ENCODE measurements around the gene ELSPBP1.

The ELSPBP1 gene

GRCh38 chr19:48023518-48023917 is 29.1 kb downstream of the ELSPBP1 start:
- ATAC-seq: no peak
- no peaks in the 10 kb centered on the region for H3K36me3 Mint-ChIP-seq
- no peak overlapping the region for H3K4me3 Mint-ChIP-seq
- no peak overlapping the region for H3K27ac Mint-ChIP-seq
- H3K4me1 Mint-ChIP-seq: no peaks in the 10 kb centered on the region
- peaks cover 16% of the 10 kb centered on the region for H3K9me3 Mint-ChIP-seq
- H3K27me3 Mint-ChIP-seq: peaks cover 76% of the 10 kb centered on the region

- H3K27me3 Mint-ChIP-seq: peaks cover 75% of the 10 kb centered on the region
- no peaks in the 10 kb centered on the region for H3K36me3 Mint-ChIP-seq
- peaks cover 16% of the 10 kb centered on the region for H3K9me3 Mint-ChIP-seq
- no peak overlapping the region for H3K4me3 Mint-ChIP-seq
- no peak overlapping the region for H3K27ac Mint-ChIP-seq
- ATAC-seq: no peak
- H3K4me1 Mint-ChIP-seq: no peaks in the 10 kb centered on the region
These were observed 31.0 kb downstream of the ELSPBP1 start for GRCh38 chr19:48025480-48025879.

GRCh38 chr19:48029431-48029830 is 35.0 kb downstream of the ELSPBP1 start:
- Mint-ChIP-seq H3K4me1 (no peaks in the 10 kb centered on the region), H3K36me3 (no peaks in the 10 kb centered on the region), H3K27ac (no peak overlapping the region), H3K9me3 (peaks cover 11% of the 10 kb centered on the region), H3K27me3 (peaks cover 64% of the 10 kb centered on the region), H3K4me3 (no peak overlapping the region)
- ATAC-seq: no peak

- Mint-ChIP-seq H3K27ac (no peak overlapping the region), H3K36me3 (no peaks in the 10 kb centered on the region), H3K9me3 (peaks cover 11% of the 10 kb centered on the region), H3K4me3 (no peak overlapping the region), H3K27me3 (peaks cover 57% of the 10 kb centered on the region), H3K4me1 (no peaks in the 10 kb centered on the region)
- ATAC-seq: no peak
These were observed 35.6 kb downstream of the ELSPBP1 start for GRCh38 chr19:48030073-48030472.

- peaks cover 4% of the 10 kb centered on the region for H3K9me3 Mint-ChIP-seq
- no peaks in the 10 kb centered on the region for H3K4me1 Mint-ChIP-seq
- no peak overlapping the region for H3K27ac Mint-ChIP-seq
- no peak overlapping the region for H3K4me3 Mint-ChIP-seq
- no peak for ATAC-seq
- H3K27me3 Mint-ChIP-seq: peaks cover 26% of the 10 kb centered on the region
- no peaks in the 10 kb centered on the region for H3K36me3 Mint-ChIP-seq
These were observed 39.2 kb downstream of the ELSPBP1 start for GRCh38 chr19:48033604-48034003.

GRCh38 chr19:48036765-48037164 is 42.3 kb downstream of the ELSPBP1 start:
- no peak for ATAC-seq
- Mint-ChIP-seq H3K4me1 (no peaks in the 10 kb centered on the region), H3K9me3 (peaks cover 9% of the 10 kb centered on the region), H3K4me3 (no peak overlapping the region), H3K36me3 (no peaks in the 10 kb centered on the region), H3K27ac (no peak overlapping the region), H3K27me3 (peaks cover 35% of the 10 kb centered on the region)

GRCh38 chr19:48041877-48042580 is 47.6 kb downstream of the ELSPBP1 start:
- peaks cover 39% of the 10 kb centered on the region for H3K27me3 Mint-ChIP-seq
- no peak overlapping the region for H3K27ac Mint-ChIP-seq
- H3K4me1 Mint-ChIP-seq: no peaks in the 10 kb centered on the region
- no peaks in the 10 kb centered on the region for H3K36me3 Mint-ChIP-seq
- H3K9me3 Mint-ChIP-seq: peaks cover 9% of the 10 kb centered on the region
- no peak for ATAC-seq
- no peak overlapping the region for H3K4me3 Mint-ChIP-seq

GRCh38 chr19:48043675-48044258 is 49.3 kb downstream of the ELSPBP1 start, which contains the start of gene CABP5:
Gene CABP5 (minus strand): TSS chr19:48044079. CDS start chr19:48043922, 157 bp downstream.
- Mint-ChIP-seq H3K36me3 (peaks cover 16% of the 10 kb centered on the region), H3K27me3 (peaks cover 39% of the 10 kb centered on the region), H3K27ac (no peak within 1 kb of the TSS), H3K4me1 (no peaks in the 10 kb centered on the region), H3K4me3 (no peak within 1 kb of the TSS), H3K9me3 (peaks cover 9% of the 10 kb centered on the region)
- no peak for ATAC-seq

GRCh38 chr19:48044561-48044960 is 50.1 kb downstream of the ELSPBP1 start:
- Mint-ChIP-seq H3K27ac (no peak overlapping the region), H3K4me1 (no peaks in the 10 kb centered on the region), H3K36me3 (peaks cover 24% of the 10 kb centered on the region), H3K27me3 (peaks cover 31% of the 10 kb centered on the region), H3K4me3 (no peak overlapping the region), H3K9me3 (peaks cover 3% of the 10 kb centered on the region)
- ATAC-seq: no peak

GRCh38 chr19:48051335-48052033 is 57.1 kb downstream of the ELSPBP1 start:
- Mint-ChIP-seq H3K9me3 (peaks cover 3% of the 10 kb centered on the region), H3K4me1 (no peaks in the 10 kb centered on the region), H3K36me3 (peaks cover 71% of the 10 kb centered on the region), H3K4me3 (no peak overlapping the region), H3K27ac (no peak overlapping the region), H3K27me3 (no peaks in the 10 kb centered on the region)
- no peak for ATAC-seq

- Mint-ChIP-seq H3K4me3 (no peak overlapping the region), H3K9me3 (peaks cover 3% of the 10 kb centered on the region), H3K27me3 (no peaks in the 10 kb centered on the region), H3K36me3 (peaks cover 62% of the 10 kb centered on the region), H3K27ac (no peak overlapping the region), H3K4me1 (no peaks in the 10 kb centered on the region)
- no peak for ATAC-seq
These were observed 58.6 kb downstream of the ELSPBP1 start for GRCh38 chr19:48053076-48053475.

GRCh38 chr19:48053856-48054255 is 59.4 kb downstream of the ELSPBP1 start:
- peaks cover 3% of the 10 kb centered on the region for H3K9me3 Mint-ChIP-seq
- no peaks in the 10 kb centered on the region for H3K27me3 Mint-ChIP-seq
- peaks cover 54% of the 10 kb centered on the region for H3K36me3 Mint-ChIP-seq
- no peak overlapping the region for H3K27ac Mint-ChIP-seq
- no peak overlapping the region for H3K4me3 Mint-ChIP-seq
- ATAC-seq: no peak
- no peaks in the 10 kb centered on the region for H3K4me1 Mint-ChIP-seq

- no peaks in the 10 kb centered on the region for H3K27me3 Mint-ChIP-seq
These were observed 64.9 kb downstream of the ELSPBP1 start for GRCh38 chr19:48059331-48059730.

GRCh38 chr19:48060381-48060780 is 65.9 kb downstream of the ELSPBP1 start:
- no peak for ATAC-seq
- Mint-ChIP-seq H3K4me3 (no peak overlapping the region), H3K27ac (no peak overlapping the region), H3K9me3 (no peaks in the 10 kb centered on the region), H3K36me3 (peaks cover 47% of the 10 kb centered on the region), H3K4me1 (no peaks in the 10 kb centered on the region), H3K27me3 (no peaks in the 10 kb centered on the region)

More at GRCh38 chr19:48059331-48059730, 64.9 kb downstream of the ELSPBP1 start:
- no peaks in the 10 kb centered on the region for H3K9me3 Mint-ChIP-seq
- no peaks in the 10 kb centered on the region for H3K4me1 Mint-ChIP-seq
- ATAC-seq: no peak
- H3K4me3 Mint-ChIP-seq: no peak overlapping the region
- H3K36me3 Mint-ChIP-seq: peaks cover 44% of the 10 kb centered on the region
- no peak overlapping the region for H3K27ac Mint-ChIP-seq

- H3K27me3 Mint-ChIP-seq: no peaks in the 10 kb centered on the region
- peaks cover 54% of the 10 kb centered on the region for H3K36me3 Mint-ChIP-seq
- no peak overlapping the region for H3K4me3 Mint-ChIP-seq
- no peaks in the 10 kb centered on the region for H3K9me3 Mint-ChIP-seq
- H3K27ac Mint-ChIP-seq: no peak overlapping the region
- no peak for ATAC-seq
- H3K4me1 Mint-ChIP-seq: no peaks in the 10 kb centered on the region
These were observed 67.2 kb downstream of the ELSPBP1 start for GRCh38 chr19:48061401-48062344.
